CD14-positive monocyte (primary cell): ENCODE results near the gene TAS1R3. TPM values are rescaled to one million over a fixed set of nuclear protein-coding genes. Genes with fewer than 3 reads are reported as not detected.

Source experiments
- DNase-seq, 3 donors: peaks; one replicate each; pipeline ENCODE4 v3.0.0-alpha.2; 2011 to 2022
- H2AFZ ChIP-seq: 2 replicates; pipeline ENCODE4 v1.6.0; 2012; ENCODE audit warnings: mild to moderate bottlenecking, low read depth, low read length, inconsistent platforms; ENCODE audit not compliant: insufficient read depth, poor library complexity, severe bottlenecking
- H3K27ac ChIP-seq, 2 donors: 1 replicate in 1 of 2; 2 replicates in 1 of 2; pipeline ENCODE4 v1.5.1; 2012 to 2013; ENCODE audit warnings: low read length in 2 of 2, control low read depth in 1 of 2, inconsistent platforms in 1 of 2, low read depth in 1 of 2, mild to moderate bottlenecking in 1 of 2
- H3K27me3 ChIP-seq, 2 donors: one replicate each; pipeline versions ENCODE4 v1.6.0 to v1.6.1; 2011 to 2013; ENCODE audit warnings: low read length in 2 of 2; ENCODE audit not compliant: control insufficient read depth in 2 of 2, insufficient read depth in 2 of 2
- H3K36me3 ChIP-seq, 2 donors: replicated peaks in 1 of 2; 1 replicate in 1 of 2; 2 replicates in 1 of 2; pipeline versions ENCODE4 v1.5.1 to v1.6.1; 2012 to 2013; ENCODE audit warnings: low read length in 2 of 2, control low read depth in 1 of 2, inconsistent platforms in 1 of 2, mild to moderate bottlenecking in 1 of 2; ENCODE audit not compliant: insufficient read depth in 2 of 2, control insufficient read depth in 1 of 2
- H3K4me1 ChIP-seq, 2 donors: 1 replicate in 1 of 2; 2 replicates in 1 of 2; pipeline versions ENCODE4 v1.5.1 to v1.6.1; 2012 to 2013; ENCODE audit warnings: low read length in 2 of 2, control low read depth in 1 of 2, inconsistent platforms in 1 of 2, mild to moderate bottlenecking in 1 of 2, moderate library complexity in 1 of 2; ENCODE audit not compliant: insufficient read depth in 2 of 2, control insufficient read depth in 1 of 2
- H3K4me2 ChIP-seq: replicated peaks from 2 replicates; pipeline ENCODE3; 2012; ENCODE audit warnings: low read length, moderate library complexity, mild to moderate bottlenecking; ENCODE audit not compliant: poor library complexity, severe bottlenecking; ENCODE audit errors: extremely low read depth
- H3K4me3 ChIP-seq, 3 experiments: fragments of 200-600 bp in 1 of 3; sonication (generic) in 1 of 3; replicated peaks in 1 of 3; 1 replicate in 2 of 3; 2 replicates in 1 of 3; pipeline ENCODE4 v1.5.1; 2011 to 2013; ENCODE audit warnings: low read length in 3 of 3, mild to moderate bottlenecking in 3 of 3, control low read depth in 2 of 3, low read depth in 2 of 3, inconsistent platforms in 1 of 3, moderate library complexity in 1 of 3
- H3K79me2 ChIP-seq: 2 replicates; pipeline ENCODE4 v1.6.0; 2012; ENCODE audit warnings: mild to moderate bottlenecking, control low read depth, inconsistent platforms, low read length, moderate library complexity; ENCODE audit not compliant: insufficient read depth
- H3K9ac ChIP-seq: 2 replicates; pipeline ENCODE4 v1.6.0; 2017; ENCODE audit warnings: low read length, mild to moderate bottlenecking; ENCODE audit not compliant: insufficient read depth, poor library complexity, severe bottlenecking
- H3K9me3 ChIP-seq, 2 donors: replicated peaks in 1 of 2; 1 replicate in 1 of 2; 2 replicates in 1 of 2; pipeline versions ENCODE4 v1.5.1 to v1.6.1; 2012 to 2013; ENCODE audit warnings: low read length in 2 of 2, control low read depth in 1 of 2; ENCODE audit not compliant: control insufficient read depth in 1 of 2, insufficient read depth in 1 of 2
- H4K20me1 ChIP-seq: 2 replicates; pipeline ENCODE4 v1.6.0; 2012; ENCODE audit warnings: mild to moderate bottlenecking, low read length, control low read depth, moderate library complexity; ENCODE audit not compliant: insufficient read depth
- H3K27ac Mint-ChIP-seq, 7 donors: one replicate each; pipeline ENCODE4 v1.8.0; 2020; ENCODE audit warnings: mild to moderate bottlenecking in 7 of 7, mixed read lengths in 7 of 7, moderate library complexity in 6 of 7, inconsistent platforms in 2 of 7
- H3K27me3 Mint-ChIP-seq, 3 donors: one replicate each; pipeline ENCODE4 v1.8.0; 2021 to 2022; ENCODE audit warnings: low read depth in 3 of 3, mild to moderate bottlenecking in 3 of 3, mixed read lengths in 3 of 3, moderate library complexity in 3 of 3, inconsistent platforms in 1 of 3
- H3K36me3 Mint-ChIP-seq, 2 donors: one replicate each; pipeline ENCODE4 v1.8.0; 2020; ENCODE audit warnings: mixed read lengths in 2 of 2, inconsistent platforms in 1 of 2, mild to moderate bottlenecking in 1 of 2
- H3K4me1 Mint-ChIP-seq: one replicate; pipeline ENCODE4 v1.8.0; 2020; ENCODE audit warnings: mild to moderate bottlenecking, mixed read lengths
- H3K4me3 Mint-ChIP-seq, 2 donors: one replicate each; pipeline ENCODE4 v1.8.0; 2020; ENCODE audit warnings: mild to moderate bottlenecking in 2 of 2, mixed read lengths in 2 of 2, moderate library complexity in 1 of 2
- H3K9me3 Mint-ChIP-seq, 7 donors: one replicate each; pipeline ENCODE4 v1.8.0; 2020 to 2022; ENCODE audit warnings: mixed read lengths in 7 of 7, mild to moderate bottlenecking in 6 of 7, moderate library complexity in 6 of 7, inconsistent platforms in 2 of 7
- CTCF ChIP-seq: fragments of 200-600 bp; IDR thresholded peaks from one replicate; pipeline ENCODE4 v1.8.0; 2022; ENCODE audit warnings: antibody characterized with exemption, mild to moderate bottlenecking
- WGBS: methylation state at CpG from one replicate; pipeline ENCODE4 v1.1.5; 2013; ENCODE audit warnings: missing lambda C conversion rate; ENCODE audit not compliant: insufficient coverage; 5-methylcytosine and 5-hydroxymethylcytosine counted together
- intact Hi-C, 2 donors: fragments of 100-400 bp; cut with micrococcal nuclease; formaldehyde crosslinking; loops; one replicate each; pipeline versions ENCODE4 v1.15.0 to v1.15.1; 2023
- polyA plus RNA-seq, 3 donors: library from polyadenylated mRNA; depleted of rRNA in 1 of 3; unstranded in 2 of 3; stranded (reverse) in 1 of 3; fragments of 300-500 nt in 2 of 3; fragments of >200 nt in 1 of 3; fragmentation: Illumina TruSeq in 2 of 3; gene quantifications; 1 replicate in 2 of 3; 2 replicates in 1 of 3; pipeline ENCODE4 v1.2.3, GENCODE V29; 2012 to 2021

The TAS1R3 gene
- polyA plus RNA-seq, 3 donors, result 0.45 TPM; not detected in 2

- Histone ChIP-seq H3K27me3 (no peaks in the 10 kb centered on the region), H3K4me3 (no peak overlapping the region), H4K20me1 (peaks cover 17% of the 10 kb centered on the region), H3K36me3 (peaks cover 25 to 38% of the 10 kb centered on the region in 2 donors), H3K9me3 (no peaks in the 10 kb centered on the region), H3K79me2 (peaks cover 5% of the 10 kb centered on the region), H3K9ac (no peak overlapping the region), H3K4me2 (no peak overlapping the region), H3K27ac (no peak overlapping the region), H2AFZ (no peak overlapping the region), H3K4me1 (no peaks in the 10 kb centered on the region)
- Mint-ChIP-seq H3K9me3 (peaks cover 0 to 2% (median 0%) of the 10 kb centered on the region in 7 donors), H3K4me3 (no peak overlapping the region), H3K27ac (peak overlapping the region in 1 of 7 donors; percentile 70), H3K36me3 (peaks cover 2 to 26% of the 10 kb centered on the region in 2 donors), H3K4me1 (no peaks in the 10 kb centered on the region), H3K27me3 (peaks cover 0 to 2% (median 1%) of the 10 kb centered on the region in 3 donors)
- 95% methylated on average over 23 of the region's 31 CpGs for WGBS
- no peak for DNase-seq
- TF ChIP-seq CTCF, result no peak
- intact Hi-C loops, result no loop called here
Observed at GRCh38 chr1:1297802-1298424, 33.2 kb upstream of the TAS1R3 start.

DNA sequence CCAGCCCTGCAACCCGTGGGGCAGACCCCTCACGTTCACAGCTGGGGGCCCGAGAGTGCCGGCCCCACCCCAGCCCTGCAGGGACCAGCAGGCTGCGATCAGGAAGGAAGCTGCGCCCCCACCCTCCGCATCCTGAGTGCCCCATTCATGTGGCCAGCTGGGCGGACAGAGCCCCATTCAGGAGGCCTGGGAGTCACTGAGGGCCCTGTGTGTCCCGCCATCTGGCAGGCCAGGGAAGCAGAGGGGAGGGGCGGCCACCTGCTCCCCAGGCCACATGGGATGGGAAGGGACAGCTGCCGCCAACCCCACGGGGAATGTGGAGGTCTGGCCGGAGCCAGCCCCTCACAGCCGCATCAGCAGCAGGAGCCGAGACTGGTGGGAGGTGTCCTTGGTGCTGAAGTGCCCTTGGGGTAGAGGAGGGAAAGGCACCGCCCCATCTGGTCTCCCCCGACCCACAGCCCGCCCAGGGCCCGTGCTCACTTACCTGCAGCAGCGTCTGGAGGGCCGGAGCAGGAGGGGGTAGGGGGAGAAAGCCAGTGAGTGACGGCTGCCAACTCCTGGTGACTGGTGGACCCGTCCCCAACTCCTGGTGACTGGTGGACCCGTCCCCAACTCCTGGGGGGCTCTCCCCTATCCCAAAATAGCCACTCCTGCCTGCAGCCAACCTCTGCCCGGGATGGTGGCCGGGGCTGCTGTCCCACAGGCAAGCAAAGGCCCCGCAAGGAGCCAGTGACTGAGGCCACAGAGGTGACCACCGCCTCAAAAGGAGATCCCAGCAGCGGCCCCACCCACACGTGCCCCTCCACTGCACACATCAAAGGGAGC lies 32.0 kb upstream of the TAS1R3 start:
- peaks cover 13% of the 10 kb centered on the region for H3K79me2 ChIP-seq

More for the DNA sequence above, 32.0 kb upstream of the TAS1R3 start:
- no peak overlapping the region for H3K4me3 ChIP-seq
- no peak overlapping the region for H2AFZ ChIP-seq
- peaks cover 27% of the 10 kb centered on the region for H4K20me1 ChIP-seq
- H3K9ac ChIP-seq, result no peak overlapping the region
- H3K4me1 ChIP-seq, result peaks cover 0 to 9% of the 10 kb centered on the region in 2 donors
- Mint-ChIP-seq H3K4me3 (no peak overlapping the region), H3K27me3 (peaks cover 0 to 2% (median 1%) of the 10 kb centered on the region in 3 donors), H3K9me3 (peaks cover 0 to 2% (median 0%) of the 10 kb centered on the region in 7 donors), H3K4me1 (peaks cover 4% of the 10 kb centered on the region), H3K36me3 (peaks cover 2 to 29% of the 10 kb centered on the region in 2 donors), H3K27ac (no peak overlapping the region)
- DNase-seq, result no peak
- no peaks in the 10 kb centered on the region for H3K9me3 ChIP-seq
- intact Hi-C loops, result no loop called here
- no peaks in the 10 kb centered on the region for H3K27me3 ChIP-seq
- no peak for TF ChIP-seq CTCF
- no peak overlapping the region for H3K27ac ChIP-seq
- peaks cover 25 to 34% of the 10 kb centered on the region in 2 donors for H3K36me3 ChIP-seq
- WGBS, result 89% methylated on average over 23 of the region's 30 CpGs
- H3K4me2 ChIP-seq, result no peak overlapping the region
